Measurements from ENCODE around the gene ENTPD1. TPM values are rescaled to one million over a fixed set of nuclear protein-coding genes. Genes with fewer than 3 reads are reported as not detected.

ENTPD1 gene
- total and polyA plus RNA-seq, 2 experiments from 2014 or later = 0.95 to 1.6 TPM

DNA sequence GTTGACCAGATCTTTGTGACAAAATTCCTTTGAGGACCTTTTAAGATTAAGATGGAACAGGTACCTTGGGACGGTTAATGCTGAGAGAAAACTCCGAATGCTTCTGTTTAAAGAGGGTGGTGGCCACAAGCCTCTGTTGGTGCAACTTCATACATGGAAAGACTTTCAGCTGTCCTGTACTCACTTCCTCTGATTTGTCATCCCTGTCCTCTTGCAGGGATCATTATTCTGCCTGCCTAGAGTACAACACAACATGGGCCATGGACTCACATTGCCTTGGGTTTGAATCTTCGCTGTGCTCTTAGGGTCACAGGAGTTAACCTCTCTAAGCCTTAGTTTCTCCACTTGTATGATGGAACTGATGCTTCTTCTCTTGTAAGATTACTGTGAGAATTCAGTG lies 75.1 kb downstream of the ENTPD1 start:
- no peak overlapping the region for H3K4me3 ChIP-seq
- H3K9me3 ChIP-seq (ENCODE audit: low read depth) = no peaks in the 10 kb centered on the region
- TF ChIP-seq, protein P1, sequence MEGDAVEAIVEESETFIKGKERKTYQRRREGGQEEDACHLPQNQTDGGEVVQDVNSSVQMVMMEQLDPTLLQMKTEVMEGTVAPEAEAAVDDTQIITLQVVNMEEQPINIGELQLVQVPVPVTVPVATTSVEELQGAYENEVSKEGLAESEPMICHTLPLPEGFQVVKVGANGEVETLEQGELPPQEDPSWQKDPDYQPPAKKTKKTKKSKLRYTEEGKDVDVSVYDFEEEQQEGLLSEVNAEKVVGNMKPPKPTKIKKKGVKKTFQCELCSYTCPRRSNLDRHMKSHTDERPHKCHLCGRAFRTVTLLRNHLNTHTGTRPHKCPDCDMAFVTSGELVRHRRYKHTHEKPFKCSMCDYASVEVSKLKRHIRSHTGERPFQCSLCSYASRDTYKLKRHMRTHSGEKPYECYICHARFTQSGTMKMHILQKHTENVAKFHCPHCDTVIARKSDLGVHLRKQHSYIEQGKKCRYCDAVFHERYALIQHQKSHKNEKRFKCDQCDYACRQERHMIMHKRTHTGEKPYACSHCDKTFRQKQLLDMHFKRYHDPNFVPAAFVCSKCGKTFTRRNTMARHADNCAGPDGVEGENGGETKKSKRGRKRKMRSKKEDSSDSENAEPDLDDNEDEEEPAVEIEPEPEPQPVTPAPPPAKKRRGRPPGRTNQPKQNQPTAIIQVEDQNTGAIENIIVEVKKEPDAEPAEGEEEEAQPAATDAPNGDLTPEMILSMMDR (IDR thresholded peaks at IDR 0.05; ENCODE audit: low read depth, low read length) = no peak
- no peaks in the 10 kb centered on the region for H3K27me3 ChIP-seq
- no peak overlapping the region for H3K27ac ChIP-seq
- H3K36me3 ChIP-seq = no peaks in the 10 kb centered on the region
- no peaks in the 10 kb centered on the region for H3K4me1 ChIP-seq (ENCODE audit: low read depth)
- DNase-seq (ENCODE audit: low read depth in 1 of 2, low spot score in 1 of 2) = no peak

DNA sequence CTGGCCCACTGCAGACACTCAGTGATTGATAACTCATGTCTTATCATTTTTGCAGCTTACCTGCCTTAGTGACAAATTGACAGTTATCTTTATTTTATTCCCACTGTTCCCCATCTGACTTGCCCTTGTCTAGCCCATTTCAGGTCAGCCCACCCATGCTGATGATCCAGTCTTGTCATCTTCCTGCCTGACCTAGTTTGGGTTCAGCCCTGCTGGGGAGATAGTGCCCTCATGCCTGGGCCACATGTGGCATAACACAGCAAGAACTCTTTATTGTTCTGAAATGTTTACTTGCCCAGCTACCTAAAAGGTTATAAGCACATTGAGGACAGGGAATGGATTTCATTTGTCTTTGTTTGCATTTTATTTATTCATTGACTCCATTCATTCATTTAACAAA lies 75.6 kb downstream of the ENTPD1 start:
- TF ChIP-seq, protein P1 (IDR thresholded peaks at IDR 0.05; ENCODE audit: low read depth, low read length) = no peak
- no peak for DNase-seq (ENCODE audit: low read depth in 1 of 2, low spot score in 1 of 2)
- H3K36me3 ChIP-seq = no peaks in the 10 kb centered on the region
- no peak overlapping the region for H3K27ac ChIP-seq
- no peaks in the 10 kb centered on the region for H3K27me3 ChIP-seq
- no peak overlapping the region for H3K4me3 ChIP-seq
- no peaks in the 10 kb centered on the region for H3K4me1 ChIP-seq (ENCODE audit: low read depth)
- H3K9me3 ChIP-seq (ENCODE audit: low read depth) = no peaks in the 10 kb centered on the region

DNA sequence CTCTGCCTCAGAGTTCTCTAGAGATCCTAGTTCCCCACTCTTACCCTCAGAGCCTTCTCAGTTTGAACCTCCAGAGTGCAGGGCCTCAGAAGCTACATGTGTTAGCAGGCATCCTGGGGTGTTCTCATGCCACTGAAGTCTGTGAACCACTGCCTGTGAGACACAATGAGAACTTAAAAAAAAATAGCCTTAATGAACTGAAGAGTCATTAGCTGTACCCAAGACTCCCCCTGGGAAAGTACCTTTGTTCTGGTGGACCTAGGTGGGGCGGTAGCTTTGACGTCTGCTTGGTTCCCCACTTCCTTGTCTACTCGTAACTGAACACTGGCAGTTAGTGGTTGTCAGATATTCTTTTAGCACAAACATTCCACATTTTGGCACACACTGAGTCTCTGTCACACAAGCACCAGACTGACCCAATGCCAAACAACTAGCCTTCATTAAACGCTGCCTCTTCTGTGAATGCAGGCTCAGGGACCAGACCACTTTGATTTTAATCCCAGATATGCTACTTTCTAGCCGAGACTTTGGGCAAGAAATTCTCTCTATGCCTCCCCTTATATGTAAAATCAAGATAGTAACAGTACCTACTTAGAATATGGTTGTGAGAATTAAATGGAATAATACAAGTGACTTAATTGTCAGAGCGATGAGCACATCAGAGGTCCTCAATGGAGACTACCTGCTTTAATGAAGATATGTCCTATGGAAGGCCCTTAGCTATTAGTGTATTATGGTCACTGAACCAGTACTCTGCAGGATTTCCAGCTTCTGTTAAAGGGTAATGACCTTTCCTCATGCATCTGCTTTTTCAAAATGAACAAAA lies 76.5 kb downstream of the ENTPD1 start:
- Histone ChIP-seq H3K27me3 (no peaks in the 10 kb centered on the region), H3K9me3 (ENCODE audit: low read depth) (no peaks in the 10 kb centered on the region), H3K27ac (no peak overlapping the region), H3K36me3 (no peaks in the 10 kb centered on the region), H3K4me3 (no peak overlapping the region), H3K4me1 (ENCODE audit: low read depth) (no peaks in the 10 kb centered on the region)
- TF ChIP-seq, protein P1 (IDR thresholded peaks at IDR 0.05; ENCODE audit: low read depth, low read length) = no peak
- no peak for DNase-seq (ENCODE audit: low read depth in 1 of 2, low spot score in 1 of 2)

DNA sequence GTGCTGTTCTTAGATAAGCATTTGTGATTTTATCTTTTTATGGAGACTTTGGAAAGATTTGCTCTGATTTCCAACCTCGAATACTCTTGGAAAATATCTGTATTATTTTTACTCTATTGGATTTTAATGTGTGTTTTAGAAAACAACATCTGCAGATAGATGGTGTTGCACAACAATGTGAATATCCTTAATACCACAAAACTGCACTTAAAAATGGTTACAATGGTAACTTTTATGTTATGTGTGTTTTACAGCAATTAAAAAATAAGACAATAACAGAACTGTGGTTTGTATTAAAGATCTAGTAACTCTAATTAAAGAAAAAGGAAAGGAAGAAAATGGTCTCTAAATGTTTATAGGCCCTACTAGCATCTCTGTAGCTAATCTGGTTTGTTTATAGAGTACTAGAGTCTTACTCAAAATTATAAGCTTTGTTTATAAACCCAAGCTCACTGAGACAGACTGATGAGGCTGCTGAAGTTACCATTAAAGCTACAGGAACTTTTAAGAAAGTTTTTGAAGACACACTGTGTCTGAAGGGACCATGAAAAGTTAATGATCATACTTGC lies 77.2 kb downstream of the ENTPD1 start:
- DNase-seq (ENCODE audit: low read depth in 1 of 2, low spot score in 1 of 2) = no peak
- no peak overlapping the region for H3K27ac ChIP-seq
- no peaks in the 10 kb centered on the region for H3K4me1 ChIP-seq (ENCODE audit: low read depth)
- no peaks in the 10 kb centered on the region for H3K36me3 ChIP-seq
- H3K27me3 ChIP-seq = no peaks in the 10 kb centered on the region
- no peak overlapping the region for H3K4me3 ChIP-seq
- TF ChIP-seq, protein P1 (IDR thresholded peaks at IDR 0.05; ENCODE audit: low read depth, low read length) = no peak
- no peaks in the 10 kb centered on the region for H3K9me3 ChIP-seq (ENCODE audit: low read depth)

DNA sequence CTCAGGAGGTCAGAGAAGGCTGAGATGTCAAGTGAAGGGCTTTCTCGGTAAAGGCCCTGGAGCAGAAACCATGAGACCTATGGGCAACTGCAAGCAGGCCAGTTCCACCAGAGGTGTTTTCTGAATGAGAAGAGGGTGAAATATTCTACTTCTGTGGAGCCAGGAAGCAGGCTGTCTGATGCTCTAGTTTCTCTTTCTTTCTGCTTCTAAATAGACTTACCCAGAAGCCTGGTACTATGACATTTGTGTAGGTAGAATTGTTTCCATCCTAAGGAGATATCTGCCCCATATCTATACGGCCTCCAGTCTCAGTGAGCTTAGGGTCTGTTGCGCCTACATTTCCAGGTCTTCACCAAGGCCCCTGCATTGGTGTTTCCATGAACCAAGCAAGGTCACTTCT lies 78.4 kb downstream of the ENTPD1 start:
- Histone ChIP-seq H3K4me3 (no peak overlapping the region), H3K27ac (no peak overlapping the region), H3K27me3 (no peaks in the 10 kb centered on the region), H3K36me3 (no peaks in the 10 kb centered on the region), H3K4me1 (ENCODE audit: low read depth) (no peaks in the 10 kb centered on the region), H3K9me3 (ENCODE audit: low read depth) (no peaks in the 10 kb centered on the region)
- TF ChIP-seq, protein P1 (IDR thresholded peaks at IDR 0.05; ENCODE audit: low read depth, low read length) = no peak
- DNase-seq (ENCODE audit: low read depth in 1 of 2, low spot score in 1 of 2) = no peak

Measured in cardiac muscle cell (in vitro differentiated cells and primary cell).